Measurements from ENCODE around the gene SCRN2.

DNA sequence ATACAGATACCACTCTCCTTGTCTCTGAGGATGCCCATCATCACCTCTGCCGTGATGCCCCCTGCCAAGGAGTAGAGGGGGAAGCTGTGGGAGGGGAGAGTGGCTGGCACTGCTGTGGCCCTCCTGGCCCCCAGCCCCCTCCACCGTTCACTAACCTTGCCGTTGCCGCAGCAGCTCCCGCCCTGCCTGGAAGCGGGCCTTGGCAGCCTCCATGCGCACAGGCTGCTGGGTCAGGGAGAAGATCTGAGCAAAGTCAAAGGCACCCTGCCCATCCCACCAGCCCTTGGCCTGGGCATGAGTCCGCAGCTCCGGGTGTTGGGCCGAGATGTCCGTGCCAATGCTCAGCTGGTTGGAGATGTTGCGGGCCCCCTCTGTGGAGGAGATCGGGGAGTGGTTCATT is 2.4 kb downstream of the SCRN2 start:
- TF ChIP-seq SUZ12 (IDR thresholded peaks at IDR 0.05; ENCODE audit: low read depth, low read length) (no peak), CTCF (CRISPR knock-in tag; IDR thresholded peaks at IDR 0.05) (no peak), HCFC1 (IDR thresholded peaks at IDR 0.05; ENCODE audit: low read depth, low read length) (no peak)

Data from HepG2 (cell line).